MM.1S (cell line): Measurements from ENCODE around the gene KLF14.

ENCODE experiments used
- EZH2 ChIP-seq: fragments of 300-600 bp; sonication (generic); optimal IDR thresholded peaks from 2 replicates; pipeline ENCODE3; 2017; ENCODE audit warnings: low read depth, mild to moderate bottlenecking, antibody characterized with exemption, low read length, mixed read lengths
- EZH2phosphoT487 ChIP-seq: fragments of 300-600 bp; sonication (generic); IDR thresholded peaks from 2 replicates; pipeline ENCODE4 v1.6.1; 2018; ENCODE audit warnings: antibody characterized with exemption, low read length
- TF ChIP-seq, protein P1 (sequence below): fragments of 300-600 bp; sonication (generic); IDR thresholded peaks from 2 replicates; pipeline ENCODE4 v1.5.1; 2016; ENCODE audit warnings: antibody characterized with exemption, low read length, mixed read lengths

- no peak for TF ChIP-seq EZH2
- TF ChIP-seq, protein P1, sequence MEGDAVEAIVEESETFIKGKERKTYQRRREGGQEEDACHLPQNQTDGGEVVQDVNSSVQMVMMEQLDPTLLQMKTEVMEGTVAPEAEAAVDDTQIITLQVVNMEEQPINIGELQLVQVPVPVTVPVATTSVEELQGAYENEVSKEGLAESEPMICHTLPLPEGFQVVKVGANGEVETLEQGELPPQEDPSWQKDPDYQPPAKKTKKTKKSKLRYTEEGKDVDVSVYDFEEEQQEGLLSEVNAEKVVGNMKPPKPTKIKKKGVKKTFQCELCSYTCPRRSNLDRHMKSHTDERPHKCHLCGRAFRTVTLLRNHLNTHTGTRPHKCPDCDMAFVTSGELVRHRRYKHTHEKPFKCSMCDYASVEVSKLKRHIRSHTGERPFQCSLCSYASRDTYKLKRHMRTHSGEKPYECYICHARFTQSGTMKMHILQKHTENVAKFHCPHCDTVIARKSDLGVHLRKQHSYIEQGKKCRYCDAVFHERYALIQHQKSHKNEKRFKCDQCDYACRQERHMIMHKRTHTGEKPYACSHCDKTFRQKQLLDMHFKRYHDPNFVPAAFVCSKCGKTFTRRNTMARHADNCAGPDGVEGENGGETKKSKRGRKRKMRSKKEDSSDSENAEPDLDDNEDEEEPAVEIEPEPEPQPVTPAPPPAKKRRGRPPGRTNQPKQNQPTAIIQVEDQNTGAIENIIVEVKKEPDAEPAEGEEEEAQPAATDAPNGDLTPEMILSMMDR = no peak
- no peak for TF ChIP-seq EZH2phosphoT487
These were observed at the start of gene KLF14 for GRCh38 chr7:130733931-130734814.
